Measurements from ENCODE around the gene EYA4. TPM values are rescaled to one million over a fixed set of nuclear protein-coding genes. Genes with fewer than 3 reads are reported as not detected.

Gene EYA4
- total RNA-seq, 1 donor from 2014 or later: 8.1 TPM

GRCh38 chr6:133408543-133408942 lies 167.4 kb downstream of the EYA4 start:
- Mint-ChIP-seq H3K27me3 (ENCODE audit: unreplicated experiment) (no peaks in the 10 kb centered on the region), H3K4me3 (ENCODE audit: unreplicated experiment) (no peak overlapping the region), H3K36me3 (ENCODE audit: low read depth, unreplicated experiment) (no peaks in the 10 kb centered on the region), H3K9me3 (ENCODE audit: unreplicated experiment) (no peaks in the 10 kb centered on the region), H3K27ac (ENCODE audit: unreplicated experiment) (no peak overlapping the region), H3K4me1 (ENCODE audit: unreplicated experiment) (peaks cover 6% of the 10 kb centered on the region)
- TF ChIP-seq CTCF (IDR thresholded peaks at IDR 0.05; ENCODE audit: unreplicated experiment): no peak
- no peak for DNase-seq (ENCODE audit: low spot score)

- TF ChIP-seq CTCF (IDR thresholded peaks at IDR 0.05; ENCODE audit: unreplicated experiment): no peak
- Mint-ChIP-seq H3K4me1 (ENCODE audit: unreplicated experiment) (peaks cover 6% of the 10 kb centered on the region), H3K36me3 (ENCODE audit: low read depth, unreplicated experiment) (no peaks in the 10 kb centered on the region), H3K27ac (ENCODE audit: unreplicated experiment) (no peak overlapping the region), H3K27me3 (ENCODE audit: unreplicated experiment) (no peaks in the 10 kb centered on the region), H3K4me3 (ENCODE audit: unreplicated experiment) (no peak overlapping the region), H3K9me3 (ENCODE audit: unreplicated experiment) (no peaks in the 10 kb centered on the region)
- DNase-seq (ENCODE audit: low spot score): no peak
These were observed 169.7 kb downstream of the EYA4 start for GRCh38 chr6:133410638-133411435.

- no peaks in the 10 kb centered on the region for H3K9me3 Mint-ChIP-seq (ENCODE audit: unreplicated experiment)
- no peak for TF ChIP-seq CTCF (IDR thresholded peaks at IDR 0.05; ENCODE audit: unreplicated experiment)
- H3K27ac Mint-ChIP-seq (ENCODE audit: unreplicated experiment): no peak overlapping the region
- DNase-seq (ENCODE audit: low spot score): no peak
- no peaks in the 10 kb centered on the region for H3K36me3 Mint-ChIP-seq (ENCODE audit: low read depth, unreplicated experiment)
- no peaks in the 10 kb centered on the region for H3K27me3 Mint-ChIP-seq (ENCODE audit: unreplicated experiment)
- H3K4me1 Mint-ChIP-seq (ENCODE audit: unreplicated experiment): peaks cover 6% of the 10 kb centered on the region
- H3K4me3 Mint-ChIP-seq (ENCODE audit: unreplicated experiment): no peak overlapping the region
These were observed 170.6 kb downstream of the EYA4 start for GRCh38 chr6:133411757-133412156.

- Mint-ChIP-seq H3K9me3 (ENCODE audit: unreplicated experiment) (no peaks in the 10 kb centered on the region), H3K27ac (ENCODE audit: unreplicated experiment) (no peak overlapping the region), H3K4me3 (ENCODE audit: unreplicated experiment) (no peak overlapping the region), H3K4me1 (ENCODE audit: unreplicated experiment) (peaks cover 6% of the 10 kb centered on the region), H3K36me3 (ENCODE audit: low read depth, unreplicated experiment) (no peaks in the 10 kb centered on the region), H3K27me3 (ENCODE audit: unreplicated experiment) (no peaks in the 10 kb centered on the region)
- TF ChIP-seq CTCF (IDR thresholded peaks at IDR 0.05; ENCODE audit: unreplicated experiment): no peak
- DNase-seq (ENCODE audit: low spot score): no peak
These were observed 174.1 kb downstream of the EYA4 start for GRCh38 chr6:133415262-133415661.

GRCh38 chr6:133418108-133418507 lies 177.0 kb downstream of the EYA4 start:
- TF ChIP-seq CTCF (IDR thresholded peaks at IDR 0.05; ENCODE audit: unreplicated experiment): no peak
- DNase-seq (ENCODE audit: low spot score): no peak
- Mint-ChIP-seq H3K27ac (ENCODE audit: unreplicated experiment) (no peak overlapping the region), H3K36me3 (ENCODE audit: low read depth, unreplicated experiment) (no peaks in the 10 kb centered on the region), H3K27me3 (ENCODE audit: unreplicated experiment) (no peaks in the 10 kb centered on the region), H3K9me3 (ENCODE audit: unreplicated experiment) (no peaks in the 10 kb centered on the region), H3K4me1 (ENCODE audit: unreplicated experiment) (peaks cover 3% of the 10 kb centered on the region), H3K4me3 (ENCODE audit: unreplicated experiment) (no peak overlapping the region)

All from endothelial cell (in vitro differentiated cells).